22Rv1 (cell line): ENCODE measurements around the gene HIPK3.

ENCODE experiments used
- ZFX ChIP-seq: fragments of 450-650 bp; IDR thresholded peaks from 2 replicates; pipeline ENCODE4 v1.6.1; 2017; ENCODE audit warnings: antibody characterized with exemption, borderline replicate concordance
- TF ChIP-seq, protein P1 (sequence below): fragments of 450-650 bp; IDR thresholded peaks from 2 replicates; pipeline ENCODE4 v1.5.1; 2017; ENCODE audit warnings: mild to moderate bottlenecking

DNA sequence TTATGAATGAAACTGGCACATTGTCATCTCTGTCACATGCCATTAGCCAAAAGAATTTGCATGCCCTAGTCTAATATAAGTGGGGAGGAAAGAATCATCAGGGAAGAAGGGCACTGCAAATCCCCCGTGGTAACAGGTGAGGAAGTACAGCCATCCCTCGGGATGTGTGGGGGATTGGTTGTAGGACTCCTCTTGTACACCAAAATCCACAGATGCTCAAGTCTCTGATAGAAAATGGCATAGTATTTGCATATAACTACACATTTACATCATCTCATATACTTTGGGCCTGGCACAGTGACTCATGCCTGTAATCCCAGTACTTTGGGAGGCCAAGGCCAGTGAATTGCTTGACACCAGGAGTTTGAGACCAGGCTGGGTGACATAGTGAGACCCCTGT is 109.7 kb downstream of the HIPK3 start:
- TF ChIP-seq, protein P1, sequence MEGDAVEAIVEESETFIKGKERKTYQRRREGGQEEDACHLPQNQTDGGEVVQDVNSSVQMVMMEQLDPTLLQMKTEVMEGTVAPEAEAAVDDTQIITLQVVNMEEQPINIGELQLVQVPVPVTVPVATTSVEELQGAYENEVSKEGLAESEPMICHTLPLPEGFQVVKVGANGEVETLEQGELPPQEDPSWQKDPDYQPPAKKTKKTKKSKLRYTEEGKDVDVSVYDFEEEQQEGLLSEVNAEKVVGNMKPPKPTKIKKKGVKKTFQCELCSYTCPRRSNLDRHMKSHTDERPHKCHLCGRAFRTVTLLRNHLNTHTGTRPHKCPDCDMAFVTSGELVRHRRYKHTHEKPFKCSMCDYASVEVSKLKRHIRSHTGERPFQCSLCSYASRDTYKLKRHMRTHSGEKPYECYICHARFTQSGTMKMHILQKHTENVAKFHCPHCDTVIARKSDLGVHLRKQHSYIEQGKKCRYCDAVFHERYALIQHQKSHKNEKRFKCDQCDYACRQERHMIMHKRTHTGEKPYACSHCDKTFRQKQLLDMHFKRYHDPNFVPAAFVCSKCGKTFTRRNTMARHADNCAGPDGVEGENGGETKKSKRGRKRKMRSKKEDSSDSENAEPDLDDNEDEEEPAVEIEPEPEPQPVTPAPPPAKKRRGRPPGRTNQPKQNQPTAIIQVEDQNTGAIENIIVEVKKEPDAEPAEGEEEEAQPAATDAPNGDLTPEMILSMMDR: no peak
- no peak for TF ChIP-seq ZFX
